ENCODE measurements around the gene RSPH10B2.
"Not testable (repeated sequence)": the region's sequence is repeated elsewhere in the genome, so short reads cannot be mapped to it uniquely, and the experiment has no call there.

The RSPH10B2 gene

DNA sequence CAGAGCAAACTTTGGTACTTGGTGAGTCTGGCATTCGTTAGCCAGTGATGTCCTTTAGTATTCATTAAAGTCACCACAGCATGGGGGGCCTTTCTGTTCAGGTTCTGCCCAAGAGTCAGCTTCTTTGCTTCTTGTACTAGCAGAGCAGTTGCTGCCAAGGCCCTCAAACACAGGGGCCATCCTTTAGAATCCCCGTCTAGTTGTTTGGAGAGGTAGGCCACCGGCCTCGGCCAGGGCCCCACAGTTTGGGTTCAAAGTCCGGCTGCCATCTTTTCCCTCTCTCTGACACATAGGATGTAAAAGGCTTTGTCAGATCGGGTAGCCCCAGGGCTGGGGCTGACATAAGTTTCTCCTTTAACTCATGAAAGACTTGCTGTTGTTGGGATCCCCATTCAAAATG, 89.8 kb downstream of the RSPH10B2 start:
- DNase-seq: not testable (repeated sequence)

- not testable (repeated sequence) for DNase-seq
Measured at GRCh38 chr7:6845971-6846449, 92.1 kb downstream of the RSPH10B2 start.

DNA sequence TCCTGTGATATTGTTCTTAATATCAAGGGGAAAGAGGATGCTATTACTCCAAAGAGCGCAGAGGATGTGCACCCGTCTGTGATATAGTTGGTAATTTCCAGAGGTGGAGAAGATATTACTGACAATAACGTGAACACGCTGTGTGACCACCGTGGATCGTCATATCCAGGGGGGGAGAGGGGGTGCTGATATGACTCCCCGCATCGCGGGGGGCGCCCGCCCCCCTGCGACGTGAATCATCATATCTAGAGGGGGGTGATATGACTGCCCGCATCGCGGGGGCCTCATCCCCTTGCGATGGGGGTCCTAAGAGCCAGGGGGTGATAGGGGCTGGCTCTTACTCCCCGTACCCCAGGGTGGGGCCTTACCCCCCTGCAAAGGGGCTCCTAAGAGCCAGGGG, 93.8 kb downstream of the RSPH10B2 start:
- not testable (repeated sequence) for DNase-seq
